Activated CD4-positive, alpha-beta T cell treated with anti-CD3 and anti-CD28 coated beads, Interleukin-2, amount 50 U/mL, for 1 hour (primary cell): ENCODE measurements around the gene VSTM4.

Experiments
- DNase-seq: peaks from one replicate; pipeline ENCODE4 v3.0.0-alpha.2; 2020

The VSTM4 gene

GRCh38 chr10:49090696-49091380 is 24.5 kb downstream of the VSTM4 start:
- DNase-seq = no peak

GRCh38 chr10:49090189-49090575 is 25.1 kb downstream of the VSTM4 start:
- no peak for DNase-seq

DNA sequence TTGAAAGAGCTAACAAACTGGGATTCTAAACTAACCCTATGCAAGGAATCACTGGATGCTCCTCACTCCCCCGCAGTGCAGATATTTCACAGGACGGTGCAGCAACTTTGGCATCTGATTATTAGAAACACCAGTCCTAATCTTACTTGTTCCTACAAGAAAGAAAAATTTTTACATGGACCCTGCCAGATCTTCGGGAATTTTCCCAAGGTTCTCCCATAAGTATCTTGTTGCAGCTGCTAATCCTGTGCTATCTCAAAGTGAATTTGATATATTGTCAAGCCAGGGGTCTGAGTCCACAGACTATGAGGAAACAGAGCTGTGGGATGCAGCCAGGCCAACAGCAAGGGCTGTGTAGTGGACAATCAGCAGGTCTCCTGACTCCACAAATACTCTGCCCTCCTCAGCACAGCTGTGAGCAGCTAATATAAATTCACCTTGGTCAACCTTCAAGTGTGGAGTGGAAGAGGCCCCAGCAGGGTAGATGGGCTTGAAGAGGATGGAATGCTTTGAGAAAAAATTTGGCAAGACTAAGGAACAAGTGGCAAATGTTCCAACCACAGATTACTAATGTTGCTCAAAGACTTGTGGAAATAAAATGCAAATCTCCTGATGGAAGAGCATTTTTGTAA is 25.6 kb downstream of the VSTM4 start:
- DNase-seq = no peak

DNA sequence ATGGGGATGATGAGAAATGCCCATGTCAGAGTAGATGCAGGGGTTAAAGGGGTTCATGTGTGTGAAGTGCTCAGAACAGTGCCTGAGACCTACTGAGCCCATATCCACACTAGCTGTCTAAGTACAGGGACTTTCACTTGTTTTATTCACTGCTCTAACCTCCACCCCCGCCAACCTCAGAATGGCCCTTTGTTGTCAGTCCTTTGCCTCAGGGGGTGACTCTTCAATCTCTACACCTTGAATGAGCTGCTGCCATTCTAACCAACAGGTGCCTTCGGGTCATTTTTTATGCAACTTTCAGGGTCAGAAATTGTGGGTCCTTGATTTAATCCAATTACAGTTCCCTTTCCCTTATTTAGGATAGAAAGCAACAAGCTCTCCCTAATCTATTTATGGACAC is 26.2 kb downstream of the VSTM4 start:
- DNase-seq = no peak

- no peak for DNase-seq
Measured at GRCh38 chr10:49086889-49087288, 28.4 kb downstream of the VSTM4 start.

- no peak for DNase-seq
Measured at GRCh38 chr10:49083261-49083660, 32.1 kb downstream of the VSTM4 start.

DNA sequence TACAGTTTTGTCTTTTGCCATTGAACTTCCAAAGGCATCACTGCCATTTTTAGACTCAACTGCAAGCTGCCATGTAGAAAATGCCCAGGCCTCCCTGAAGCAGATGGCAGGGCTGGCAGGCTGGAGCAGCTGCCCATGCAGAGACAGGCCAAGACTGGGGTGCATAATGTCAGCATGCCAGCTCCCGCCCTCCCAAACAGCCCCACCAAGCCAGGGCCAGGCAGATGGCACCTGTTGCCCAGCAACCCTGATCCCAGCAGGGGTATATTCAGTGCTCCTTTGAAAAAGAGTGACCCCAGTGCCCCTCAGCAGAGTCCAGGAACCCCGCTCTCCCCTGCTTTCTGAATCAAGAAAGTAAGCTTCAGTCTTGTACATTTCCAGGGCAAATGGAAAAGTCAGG is 32.6 kb downstream of the VSTM4 start:
- no peak for DNase-seq

DNA sequence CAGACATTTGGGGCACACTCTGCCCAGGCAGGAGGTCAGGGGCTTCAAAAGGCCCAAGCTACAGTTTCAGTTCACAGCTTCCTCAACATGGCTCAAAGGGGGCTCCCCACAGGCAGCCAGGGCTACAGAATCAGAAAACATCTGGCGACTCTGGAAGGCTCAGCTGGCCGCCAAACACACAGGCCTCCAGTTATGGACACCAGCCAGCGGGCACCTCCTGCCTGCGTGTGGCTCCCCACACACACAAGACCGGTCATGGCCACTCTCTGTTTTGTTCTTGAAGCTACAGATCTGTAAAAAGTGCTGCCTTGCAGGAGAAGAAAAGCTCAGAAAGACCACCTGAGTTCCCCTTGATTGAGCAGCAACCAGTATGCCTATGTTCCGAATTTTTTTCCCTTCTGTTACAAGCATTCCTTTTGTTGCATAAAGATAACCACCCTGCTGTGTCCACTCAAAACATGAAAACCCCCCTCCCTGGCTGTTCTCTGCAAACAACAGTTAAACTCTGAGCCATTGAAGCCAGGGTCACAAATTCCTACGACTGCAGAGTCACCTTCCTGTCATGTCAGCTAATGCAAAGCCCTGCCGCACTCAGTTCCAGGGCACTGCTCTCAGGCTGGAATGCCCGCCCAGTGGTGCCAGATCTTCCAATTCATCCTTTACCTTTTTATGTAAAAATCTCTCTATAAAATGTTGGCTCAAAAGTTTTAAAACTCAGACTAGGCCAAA is 33.6 kb downstream of the VSTM4 start:
- no peak for DNase-seq

DNA sequence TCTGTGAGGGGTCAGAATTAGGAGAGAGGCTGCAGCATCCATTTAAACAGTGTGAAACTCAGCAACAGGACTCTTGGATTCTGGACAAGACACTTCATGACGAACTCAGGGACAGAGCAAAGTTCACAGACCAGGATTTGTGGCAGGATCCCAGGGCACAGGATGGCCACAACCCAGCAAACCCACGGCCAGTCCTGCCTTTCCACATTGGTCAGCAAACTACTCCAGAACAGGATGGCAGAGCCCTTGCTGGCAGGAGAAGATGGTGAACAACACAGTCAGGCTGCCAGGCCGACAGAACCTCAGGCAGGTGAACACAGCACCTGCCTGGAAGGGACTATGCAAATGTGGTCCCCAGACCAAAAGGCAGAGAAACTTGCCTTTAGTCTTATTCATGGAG is 34.4 kb downstream of the VSTM4 start:
- no peak for DNase-seq

- DNase-seq = no peak
Measured at GRCh38 chr10:49080071-49080470, 35.3 kb downstream of the VSTM4 start.

GRCh38 chr10:49079499-49079898 is 35.8 kb downstream of the VSTM4 start:
- no peak for DNase-seq

DNA sequence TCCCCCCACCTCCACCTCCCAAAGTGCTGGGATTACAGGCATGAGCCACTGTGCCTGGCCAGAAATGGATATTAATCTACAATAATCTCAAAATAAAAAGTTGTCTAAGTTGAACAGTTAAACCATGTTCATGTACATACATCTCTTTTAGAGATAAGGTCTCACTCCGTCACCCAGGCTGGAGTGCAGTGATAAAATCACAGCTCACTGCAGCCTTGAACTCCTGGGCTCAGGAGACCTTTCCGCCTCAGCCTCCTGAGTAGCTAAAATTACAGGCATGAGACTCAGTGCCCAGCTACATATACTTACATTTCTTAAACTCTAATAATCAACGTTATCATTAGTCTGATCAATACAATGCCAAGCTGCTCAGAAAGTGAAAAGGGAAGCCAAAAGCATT is 36.2 kb downstream of the VSTM4 start:
- no peak for DNase-seq

GRCh38 chr10:49078433-49078832 is 36.9 kb downstream of the VSTM4 start:
- DNase-seq = no peak

DNA sequence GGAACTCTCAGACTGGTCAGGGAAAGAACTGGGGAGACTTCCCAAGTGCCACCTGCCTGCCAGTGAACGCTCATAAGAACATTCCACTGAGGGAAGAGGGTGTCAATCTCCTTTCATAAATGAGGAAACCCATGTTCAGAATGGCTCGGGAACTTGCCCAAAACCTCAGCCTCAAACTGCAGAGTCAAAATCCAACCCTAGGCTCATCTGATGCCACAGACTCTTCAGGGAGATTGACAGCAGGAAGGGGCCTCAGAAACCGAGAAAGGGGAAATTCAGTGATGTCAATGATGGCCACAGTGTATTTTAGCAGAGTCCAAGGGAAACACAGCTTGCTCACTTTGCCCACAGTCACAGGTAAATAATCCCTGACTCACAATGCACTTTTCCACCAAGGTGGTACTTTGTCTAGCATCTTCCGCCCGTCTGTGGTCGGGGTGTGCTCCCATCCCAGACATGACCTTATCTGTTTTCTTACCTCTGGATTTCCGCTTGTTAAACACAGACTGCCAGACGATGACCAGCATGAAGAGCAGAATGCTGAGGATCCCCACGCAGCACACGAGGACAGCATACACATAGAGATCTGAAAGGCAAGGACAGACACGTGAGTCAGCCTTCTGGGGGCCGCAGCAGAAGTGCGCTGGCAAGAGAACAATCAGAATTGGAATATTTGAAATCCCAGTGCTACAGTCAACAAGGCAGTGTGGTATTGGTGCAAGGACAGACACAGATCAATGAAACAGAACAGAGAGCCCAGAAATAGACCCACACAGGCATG is 38.4 kb downstream of the VSTM4 start:
- DNase-seq = no peak

- DNase-seq = no peak
Measured at GRCh38 chr10:49076319-49076718, 39.0 kb downstream of the VSTM4 start.

DNA sequence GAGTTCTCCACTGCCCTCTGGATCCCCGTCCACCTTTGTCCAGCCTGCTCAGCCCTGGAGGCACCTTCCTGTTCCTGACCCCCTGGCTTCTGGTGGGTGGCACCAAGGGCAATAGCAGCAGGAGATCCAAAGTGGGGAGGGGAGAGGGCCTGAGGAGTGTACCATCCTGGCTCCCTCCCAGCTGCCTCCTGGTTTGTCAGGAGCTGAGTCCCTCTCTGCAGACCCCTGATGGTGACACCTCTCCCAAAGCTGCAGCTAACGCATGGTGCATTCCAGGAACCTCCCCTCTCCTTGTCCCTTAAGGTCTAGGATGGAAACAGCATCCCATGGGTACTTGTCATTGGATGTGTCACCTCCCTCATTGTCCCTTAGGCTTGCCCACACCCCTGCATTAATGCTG is 39.6 kb downstream of the VSTM4 start:
- DNase-seq = no peak

DNA sequence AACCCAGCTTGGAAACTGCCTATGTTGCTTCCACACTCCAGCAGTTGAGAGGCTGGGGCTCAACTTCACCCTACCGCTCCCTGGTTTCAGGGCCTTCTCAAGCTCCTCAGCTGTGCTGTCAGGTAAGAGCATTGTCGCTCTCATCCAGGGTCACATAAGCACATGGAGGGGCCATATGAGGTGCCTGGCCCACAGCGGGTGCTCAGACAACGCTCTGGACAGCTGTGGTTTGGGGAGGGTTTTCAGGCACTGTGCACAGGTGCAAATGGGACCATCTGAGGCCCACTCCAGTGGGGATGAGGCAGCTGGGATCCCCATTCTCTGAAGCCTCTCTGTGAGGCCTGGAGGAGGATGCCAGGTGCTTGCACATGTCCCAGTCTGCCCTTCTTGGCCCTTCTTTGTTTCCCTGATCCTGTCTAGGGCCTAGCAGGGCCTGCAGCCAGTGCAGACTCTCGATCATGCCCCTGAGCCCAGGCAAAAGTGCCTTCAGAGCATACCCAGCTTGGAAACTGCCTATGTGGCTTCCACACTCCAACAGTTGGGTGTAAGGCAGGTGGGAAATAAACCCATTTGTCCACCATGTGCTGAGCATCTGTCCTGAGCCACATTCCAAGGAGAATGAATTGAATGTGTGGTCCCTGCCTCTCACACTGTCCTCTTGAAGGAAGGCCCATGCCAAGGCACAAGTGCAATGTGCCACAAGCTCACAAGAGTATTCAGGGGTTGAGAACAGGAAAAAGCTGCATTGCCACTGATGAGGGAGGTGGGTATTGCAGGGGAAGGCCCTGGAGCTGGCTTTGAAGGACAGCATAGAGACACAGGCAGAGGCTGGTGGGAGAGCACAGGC is 40.3 kb downstream of the VSTM4 start:
- DNase-seq = no peak

DNA sequence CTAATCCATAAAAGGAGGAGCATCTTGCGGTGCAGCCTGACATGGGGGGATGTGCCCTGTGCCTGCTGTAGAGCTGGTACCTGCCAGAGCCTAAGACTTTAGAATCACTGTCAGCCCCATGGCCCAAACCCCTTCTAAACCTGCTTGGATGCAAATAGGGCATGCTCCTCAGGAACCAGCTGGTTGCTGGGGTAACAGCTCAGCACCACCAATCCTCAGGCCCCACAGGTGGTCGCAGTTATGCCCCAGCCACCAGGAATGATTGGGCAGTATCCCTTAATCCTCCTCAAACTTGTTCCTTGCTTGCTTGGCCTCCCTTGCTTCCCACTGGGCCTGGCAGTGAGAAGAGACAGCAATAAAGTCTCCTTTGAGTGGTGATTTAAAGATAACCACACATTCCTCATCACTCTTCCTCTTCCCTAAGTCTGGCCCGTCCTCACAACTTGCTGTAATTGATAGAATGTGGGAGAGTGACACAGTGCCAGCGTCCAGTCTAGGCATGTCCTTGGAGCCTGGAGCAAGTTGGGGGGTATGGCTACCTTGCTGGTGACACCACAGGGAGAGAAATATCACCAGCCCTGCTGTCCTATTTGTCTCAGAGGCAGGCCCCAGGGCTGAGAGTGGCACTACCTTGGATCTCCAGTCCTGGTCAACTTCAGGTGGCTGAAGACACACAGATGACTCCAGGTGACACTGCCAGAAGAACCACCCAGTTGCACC is 43.0 kb downstream of the VSTM4 start:
- DNase-seq = no peak

GRCh38 chr10:49071160-49071761 is 44.1 kb downstream of the VSTM4 start:
- DNase-seq = no peak

DNA sequence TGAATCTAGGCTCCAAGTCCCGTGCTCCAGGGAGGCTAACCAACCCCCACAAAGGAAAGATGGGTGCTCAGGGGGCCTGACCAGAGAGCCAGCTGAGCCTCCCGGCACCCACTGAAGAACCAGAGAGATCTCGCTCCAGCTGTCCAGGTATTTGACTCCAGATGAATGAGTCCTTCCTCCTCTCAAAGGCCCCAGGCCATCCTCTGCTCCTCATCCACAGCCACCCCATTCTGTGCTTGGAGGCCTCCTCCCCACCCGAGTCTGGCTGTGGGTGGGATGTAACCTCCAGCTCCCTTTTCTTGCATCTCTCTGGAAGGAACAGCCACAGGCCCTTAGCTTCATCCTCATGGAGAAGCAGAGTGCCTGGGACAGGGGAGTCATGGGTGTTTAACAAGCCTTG is 44.6 kb downstream of the VSTM4 start:
- no peak for DNase-seq

DNA sequence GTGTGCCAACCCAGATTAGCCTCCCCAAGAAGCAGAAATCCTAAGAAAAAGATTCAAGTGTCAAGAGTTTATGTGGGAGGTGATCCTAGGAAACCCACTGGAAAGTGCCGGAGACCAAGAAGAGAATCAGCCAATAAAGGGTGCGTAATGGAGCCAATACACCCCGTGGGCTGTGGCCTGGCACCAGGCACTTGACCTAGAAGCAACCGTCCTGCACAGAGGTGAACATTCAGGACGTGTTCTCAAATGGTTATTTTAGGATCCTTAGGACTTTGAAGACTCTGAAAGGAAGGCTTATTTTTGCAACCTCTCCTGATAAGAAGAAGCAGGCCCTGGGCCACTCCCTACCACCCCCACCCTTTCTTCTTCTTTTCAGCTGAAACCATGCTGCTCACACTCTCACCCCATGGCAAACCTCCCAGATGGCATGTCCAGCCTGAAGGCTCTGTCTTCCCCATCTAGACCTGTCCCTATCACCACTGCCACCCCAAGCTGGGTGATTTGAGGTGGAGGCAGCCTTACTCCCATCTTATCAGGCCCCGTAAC is 46.6 kb downstream of the VSTM4 start:
- no peak for DNase-seq
